Gastrocnemius medialis (tissue), 4 donors: ENCODE results near the gene PAPSS2. TPM values are rescaled to one million over a fixed set of nuclear protein-coding genes. Genes with fewer than 3 reads are reported as not detected.

Experiments used
- ATAC-seq, 2 donors: fragments of 150-250 bp; one replicate each; pipeline ENCODE4 v1.9.1; 2016
- DNase-seq, 2 donors: peaks; one replicate each; pipeline ENCODE4 v3.0.0-alpha.2; 2019
- H3K27ac ChIP-seq, 4 donors: fragments of 200-600 bp; sonication (generic); 1 replicate in 1 of 4; 2 replicates in 3 of 4; pipeline ENCODE4 v1.5.1; 2016 to 2018; ENCODE audit warnings: mild to moderate bottlenecking in 2 of 4, moderate library complexity in 1 of 4
- H3K27me3 ChIP-seq, 3 donors: fragments of 200-600 bp; sonication (generic) in 2 of 3; 1 replicate in 1 of 3; 2 replicates in 2 of 3; pipeline versions ENCODE4 v1.5.1 to v1.6.0; 2016 to 2019; ENCODE audit warnings: mild to moderate bottlenecking in 1 of 3, moderate library complexity in 1 of 3
- H3K36me3 ChIP-seq, 2 donors: fragments of 200-600 bp; sonication (generic) in 1 of 2; one replicate each; pipeline ENCODE4 v1.5.1; 2017 to 2018
- H3K4me1 ChIP-seq, 2 donors: fragments of 200-600 bp; sonication (generic) in 1 of 2; one replicate each; pipeline ENCODE4 v1.5.1; 2016 to 2017; ENCODE audit warnings: mild to moderate bottlenecking in 2 of 2
- H3K4me3 ChIP-seq, 4 donors: fragments of 200-600 bp; sonication (generic) in 3 of 4; 1 replicate in 1 of 4; 2 replicates in 3 of 4; pipeline ENCODE4 v1.5.1; 2016 to 2019; ENCODE audit warnings: mild to moderate bottlenecking in 2 of 4
- H3K9me3 ChIP-seq, 3 donors: fragments of 200-600 bp; sonication (generic) in 2 of 3; 1 replicate in 1 of 3; 2 replicates in 2 of 3; pipeline ENCODE4 v1.5.1; 2016 to 2019
- CTCF ChIP-seq, 5 experiments: fragments of 450-650 bp in 3 of 5; fragments of 200-600 bp in 2 of 5; sonication (generic) in 2 of 5; IDR thresholded peaks in 4 of 5; conservative IDR thresholded peaks in 1 of 5; 1 replicate in 4 of 5; 2 replicates in 1 of 5; pipeline ENCODE4 v1.5.1; 2016 to 2019; ENCODE audit warnings: antibody characterized with exemption in 5 of 5, mild to moderate bottlenecking in 3 of 5, moderate library complexity in 3 of 5
- POLR2A ChIP-seq, 2 donors: fragments of 450-650 bp; IDR thresholded peaks; one replicate each; pipeline ENCODE4 v1.6.1; 2017; ENCODE audit warnings: antibody characterized with exemption in 2 of 2, mild to moderate bottlenecking in 2 of 2, moderate library complexity in 2 of 2
- in situ Hi-C, 4 donors: fragments of 200-750 bp; cut with MboI; loops; one replicate each; pipeline versions ENCODE4 v1.15.0 to v1.8.0; 2017; ENCODE audit warnings: low sequenced_read_pairs in 4 of 4
- intact Hi-C: fragments of 100-400 bp; cut with DNase I; formaldehyde crosslinking; loops from one replicate; pipeline ENCODE4 v1.15.1; 2023; ENCODE audit warnings: low total_unique reads
- total RNA-seq, 4 donors: library from RNA; depleted of rRNA; stranded (reverse); fragments of >200 nt; gene quantifications; one replicate each; pipeline versions ENCODE4 v1.1.0 to v1.2.3, GENCODE V29; 2016

Gene PAPSS2
- total RNA-seq, 4 donors from 2014 or later, result 2.7 to 8.7 (median 6.8) TPM

GRCh38 chr10:87664276-87664701 lies 4.6 kb downstream of the PAPSS2 start:
- no peak for ATAC-seq
- in situ Hi-C loops, result no loop called here

DNA sequence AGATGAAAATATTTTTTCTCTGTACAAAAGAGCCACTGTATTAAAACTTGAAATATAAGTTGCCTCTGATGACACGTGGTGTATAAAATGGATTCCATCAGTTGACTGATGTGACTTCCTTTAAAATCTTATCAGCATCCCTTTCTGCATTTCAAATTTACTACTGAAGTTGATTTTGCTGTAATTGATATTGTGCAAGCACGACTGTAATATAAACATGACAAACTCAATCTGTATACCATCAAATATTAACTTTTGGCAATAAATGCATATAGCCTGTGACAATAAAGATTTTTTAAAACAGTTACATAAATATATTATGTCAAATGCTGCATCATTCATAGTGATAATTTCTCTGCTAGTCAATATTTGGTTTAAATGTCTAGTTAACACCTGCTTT lies 7.8 kb downstream of the PAPSS2 start:
- intact Hi-C loops, result no loop called here
- Histone ChIP-seq H3K27me3 (no peaks in the 10 kb centered on the region), H3K4me3 (no peak overlapping the region), H3K9me3 (no peaks in the 10 kb centered on the region), H3K4me1 (no peaks in the 10 kb centered on the region), H3K27ac (no peak overlapping the region), H3K36me3 (no peaks in the 10 kb centered on the region)
- DNase-seq, result no peak
- in situ Hi-C loops, result no loop called here
- no peak for ATAC-seq
- TF ChIP-seq POLR2A (IDR thresholded peaks at IDR 0.05) (no peak), CTCF (IDR thresholded peaks at IDR 0.05 in 4 of 5, conservative IDR thresholded peaks at IDR 0.05 in 1 of 5) (no peak)

More at GRCh38 chr10:87664276-87664701, 4.6 kb downstream of the PAPSS2 start:
- H3K36me3 ChIP-seq, result no peaks in the 10 kb centered on the region
- no peak overlapping the region for H3K4me3 ChIP-seq
- no peak for TF ChIP-seq POLR2A (IDR thresholded peaks at IDR 0.05)
- TF ChIP-seq CTCF (IDR thresholded peaks at IDR 0.05 in 4 of 5, conservative IDR thresholded peaks at IDR 0.05 in 1 of 5), result no peak
- H3K27ac ChIP-seq, result no peak overlapping the region
- H3K27me3 ChIP-seq, result peaks cover 8 to 19% (median 10%) of the 10 kb centered on the region in 3 donors
- no peaks in the 10 kb centered on the region for H3K9me3 ChIP-seq
- no peaks in the 10 kb centered on the region for H3K4me1 ChIP-seq
- intact Hi-C loops, result no loop called here
- no peak for DNase-seq

GRCh38 chr10:87668324-87669074 lies 8.8 kb downstream of the PAPSS2 start:
- intact Hi-C loops, result no loop called here
- DNase-seq (no peak), ATAC-seq (no peak)
- in situ Hi-C loops, result no loop called here
- Histone ChIP-seq H3K27ac (no peak overlapping the region), H3K36me3 (no peaks in the 10 kb centered on the region), H3K4me3 (no peak overlapping the region), H3K27me3 (no peaks in the 10 kb centered on the region), H3K4me1 (no peaks in the 10 kb centered on the region), H3K9me3 (no peaks in the 10 kb centered on the region)
- TF ChIP-seq CTCF (IDR thresholded peaks at IDR 0.05 in 4 of 5, conservative IDR thresholded peaks at IDR 0.05 in 1 of 5), result no peak
- no peak for TF ChIP-seq POLR2A (IDR thresholded peaks at IDR 0.05)

- no peaks in the 10 kb centered on the region for H3K9me3 ChIP-seq
- H3K27me3 ChIP-seq, result no peaks in the 10 kb centered on the region
- DNase-seq, result no peak
- no peaks in the 10 kb centered on the region for H3K4me1 ChIP-seq
- in situ Hi-C loops (no loop called here), intact Hi-C loops (no loop called here)
- no peak overlapping the region for H3K27ac ChIP-seq
- H3K4me3 ChIP-seq, result no peak overlapping the region
- no peak for TF ChIP-seq POLR2A (IDR thresholded peaks at IDR 0.05)
- no peak for TF ChIP-seq CTCF (IDR thresholded peaks at IDR 0.05 in 4 of 5, conservative IDR thresholded peaks at IDR 0.05 in 1 of 5)
- H3K36me3 ChIP-seq, result no peaks in the 10 kb centered on the region
- no peak for ATAC-seq
Observed at GRCh38 chr10:87669752-87670151, 10.1 kb downstream of the PAPSS2 start.
